ENCODE measurements around the gene REEP3. TPM values are rescaled to one million over a fixed set of nuclear protein-coding genes. Genes with fewer than 3 reads are reported as not detected.
"Not testable (repeated sequence)": the region's sequence is repeated elsewhere in the genome, so short reads cannot be mapped to it uniquely, and the experiment has no call there.

The REEP3 gene
- polyA plus RNA-seq, 10 donors: 15.2 to 21.5 (median 18.2) TPM

DNA sequence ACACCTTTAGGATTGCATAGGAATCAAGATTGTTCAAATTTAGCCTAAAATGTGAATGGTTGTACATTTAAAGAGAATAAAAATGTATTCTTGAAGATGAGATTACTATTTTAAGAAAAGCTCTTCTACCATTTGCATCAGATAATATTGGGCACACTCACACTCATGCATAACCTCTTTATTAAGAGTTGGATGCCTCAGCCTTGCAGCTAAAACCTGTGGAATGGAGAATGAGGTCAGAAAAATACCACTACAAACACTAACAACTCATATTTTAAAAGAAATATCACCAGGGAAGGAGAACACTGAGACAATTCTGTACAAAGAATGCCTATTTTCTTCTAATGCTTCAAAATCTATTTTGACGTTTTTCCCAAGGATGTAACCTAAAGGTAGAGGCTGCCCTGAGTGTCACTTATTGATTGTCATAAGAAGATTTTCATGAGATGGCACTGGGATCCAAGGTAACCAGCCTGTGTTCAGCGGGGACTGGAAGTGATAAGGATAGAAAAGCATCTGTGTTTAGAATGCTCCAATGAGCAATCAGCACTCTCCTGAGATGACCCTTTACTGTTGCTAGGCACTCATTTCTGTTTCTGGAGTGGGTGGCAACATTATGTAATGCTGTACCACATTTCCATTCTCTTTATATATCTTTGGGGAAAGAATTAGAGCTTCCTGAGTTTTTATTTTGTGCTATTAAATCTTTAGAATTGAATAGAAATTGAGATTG lies 26.6 kb downstream of the REEP3 start:
- DNase-seq: no peak

- no peak for DNase-seq
These were observed 27.7 kb downstream of the REEP3 start for GRCh38 chr10:63548860-63549259.

DNA sequence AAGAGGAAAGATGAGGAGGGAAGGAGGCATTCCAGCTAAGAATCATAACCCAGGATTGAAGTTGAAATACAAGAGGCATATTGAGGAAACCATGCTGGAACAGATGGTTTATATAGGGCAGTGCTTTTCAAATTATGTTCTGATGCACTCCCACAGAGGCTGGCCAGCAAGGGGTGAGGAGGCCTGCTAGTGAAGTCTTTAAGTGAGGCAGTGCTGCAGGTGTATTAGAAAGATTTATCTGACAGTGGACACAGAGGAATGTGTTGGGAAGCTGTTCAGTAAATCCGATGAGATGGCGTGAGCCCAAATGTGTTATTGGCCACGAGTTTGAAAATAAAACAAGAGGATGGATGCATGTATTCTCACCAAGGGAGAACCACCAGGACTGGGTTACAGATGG lies 28.6 kb downstream of the REEP3 start:
- no peak for DNase-seq

DNA sequence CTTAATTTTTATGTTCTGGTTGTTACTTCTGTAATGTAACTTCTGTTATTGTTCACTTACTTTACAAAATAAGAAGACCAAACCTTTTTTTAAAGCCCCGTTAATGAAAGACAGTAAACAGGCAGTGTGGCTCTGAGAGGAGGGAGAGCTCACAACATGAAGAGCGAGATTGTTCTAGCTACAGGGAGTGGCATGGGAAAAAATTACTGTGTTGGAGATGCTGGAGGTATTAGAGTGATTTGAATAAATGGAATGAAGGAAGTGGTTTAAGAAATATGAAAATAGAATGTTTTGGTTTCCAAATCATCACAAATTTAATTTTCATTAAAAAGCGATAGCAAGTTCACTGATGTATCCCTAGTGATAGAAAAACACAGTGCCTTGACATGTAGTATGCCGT lies 31.8 kb downstream of the REEP3 start:
- DNase-seq: peak in 1 of 3 donors; percentile 65

DNA sequence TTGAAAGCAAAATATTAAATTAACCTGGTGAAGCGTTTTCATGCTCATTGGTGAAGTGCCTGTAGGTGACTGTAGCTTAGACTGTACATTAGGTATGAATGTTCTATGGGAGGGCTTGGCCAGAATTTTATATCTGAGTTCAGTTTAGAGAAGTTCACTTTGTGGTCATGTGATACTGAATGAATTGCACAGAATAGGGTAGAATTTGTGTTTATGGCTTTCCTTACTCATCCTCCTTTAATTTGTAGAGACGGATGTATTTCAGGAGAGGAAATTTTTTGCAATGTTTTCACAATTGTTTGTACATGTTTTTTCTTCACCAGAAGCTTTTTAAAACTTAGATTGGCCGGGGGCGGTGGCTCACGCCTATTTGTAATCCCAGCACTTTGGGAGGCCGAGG lies 32.3 kb downstream of the REEP3 start:
- DNase-seq: no peak

GRCh38 chr10:63554657-63555056 lies 33.5 kb downstream of the REEP3 start:
- peak in 1 of 3 donors; percentile 80 for DNase-seq

GRCh38 chr10:63555330-63555729 lies 34.1 kb downstream of the REEP3 start:
- DNase-seq: no peak

DNA sequence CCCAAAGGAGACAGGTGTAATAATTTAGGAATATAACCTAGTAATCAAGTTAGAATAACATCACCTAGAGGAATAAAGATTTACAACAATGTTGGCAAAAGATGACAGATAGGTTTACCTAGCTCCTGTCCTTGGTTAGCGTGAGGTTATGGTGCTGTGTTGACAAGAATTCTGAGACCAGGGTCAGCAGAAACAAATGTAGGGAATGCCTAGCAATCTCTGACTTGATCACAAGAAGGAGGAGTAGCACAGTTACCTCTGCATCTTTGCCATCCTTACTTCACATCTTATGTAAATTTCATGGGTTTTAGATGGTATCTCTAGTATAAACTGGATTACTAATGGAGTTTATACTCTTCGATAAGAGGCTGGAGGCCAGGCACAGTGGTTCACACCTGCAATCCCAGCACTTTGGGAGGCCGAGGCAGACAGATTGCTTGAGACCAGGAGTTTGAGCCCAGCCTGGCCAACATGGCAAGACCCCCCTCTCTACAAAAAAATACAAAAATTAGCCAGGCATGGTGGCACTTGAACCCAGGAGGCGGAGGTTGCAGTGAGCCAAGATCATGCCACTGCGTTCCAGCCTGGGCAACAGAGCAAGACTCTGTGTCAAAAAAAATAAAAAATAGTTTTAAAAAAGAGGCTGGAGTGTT lies 37.1 kb downstream of the REEP3 start:
- DNase-seq: no peak

DNA sequence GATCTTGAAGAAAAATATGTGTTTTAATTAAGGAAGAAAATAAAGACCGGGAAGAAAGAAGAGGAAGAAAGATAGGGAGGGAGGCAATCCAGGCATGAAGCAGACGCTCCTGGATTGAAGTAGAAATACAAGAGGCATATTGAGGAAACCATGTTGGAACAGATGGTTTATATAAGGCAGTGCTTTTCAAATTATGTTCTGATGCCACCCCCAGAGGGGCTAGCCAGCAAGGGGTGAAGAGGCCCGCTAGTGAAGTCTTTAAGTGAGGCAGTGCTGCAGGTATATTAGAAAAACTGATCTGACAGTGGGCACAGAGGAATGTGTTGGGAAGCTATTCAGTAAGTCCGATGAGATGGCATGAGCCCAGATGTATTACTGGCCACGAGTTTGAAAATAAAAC lies 40.1 kb downstream of the REEP3 start:
- DNase-seq: no peak

DNA sequence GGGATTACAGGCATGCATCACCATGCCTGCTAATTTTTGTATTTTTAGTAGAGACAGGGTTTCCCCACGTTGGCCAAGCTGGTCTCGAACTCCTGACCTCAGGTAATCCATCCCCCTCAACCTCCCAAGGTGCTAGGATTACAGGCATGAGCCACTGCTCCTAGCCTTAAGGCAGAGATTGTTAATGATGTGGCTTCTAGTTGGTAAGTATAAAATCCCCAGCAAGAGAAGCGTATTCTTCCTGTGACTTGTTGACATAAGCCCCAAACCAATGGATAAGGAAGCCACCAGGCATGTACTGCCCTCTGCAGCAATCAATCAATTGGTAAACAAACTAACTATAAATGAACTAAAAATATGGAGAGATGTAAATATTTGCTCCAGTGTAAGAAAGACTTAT lies 41.2 kb downstream of the REEP3 start:
- no peak for DNase-seq

GRCh38 chr10:63562857-63563256 lies 41.7 kb downstream of the REEP3 start:
- DNase-seq: no peak

- DNase-seq: no peak
These were observed 42.4 kb downstream of the REEP3 start for GRCh38 chr10:63563623-63564022.

DNA sequence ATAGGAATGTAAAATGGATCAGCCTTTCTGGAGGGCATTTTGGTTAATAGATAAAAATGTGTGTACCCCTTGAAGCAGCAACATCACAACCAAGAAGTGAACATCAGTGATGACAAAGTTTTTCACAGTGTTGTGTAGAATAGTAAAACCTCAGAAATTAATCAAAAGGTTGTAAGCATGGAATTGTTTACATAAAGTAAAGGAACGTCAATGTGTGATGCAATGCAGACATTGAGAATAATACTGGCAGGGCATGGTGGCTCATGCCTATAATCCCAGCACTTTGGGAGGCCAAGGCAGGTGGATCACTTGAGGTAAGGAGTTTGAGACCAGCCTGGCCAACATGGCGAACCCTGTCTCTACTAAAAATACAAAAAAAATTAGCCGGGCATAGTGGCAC lies 43.5 kb downstream of the REEP3 start:
- not testable (repeated sequence) for DNase-seq

DNA sequence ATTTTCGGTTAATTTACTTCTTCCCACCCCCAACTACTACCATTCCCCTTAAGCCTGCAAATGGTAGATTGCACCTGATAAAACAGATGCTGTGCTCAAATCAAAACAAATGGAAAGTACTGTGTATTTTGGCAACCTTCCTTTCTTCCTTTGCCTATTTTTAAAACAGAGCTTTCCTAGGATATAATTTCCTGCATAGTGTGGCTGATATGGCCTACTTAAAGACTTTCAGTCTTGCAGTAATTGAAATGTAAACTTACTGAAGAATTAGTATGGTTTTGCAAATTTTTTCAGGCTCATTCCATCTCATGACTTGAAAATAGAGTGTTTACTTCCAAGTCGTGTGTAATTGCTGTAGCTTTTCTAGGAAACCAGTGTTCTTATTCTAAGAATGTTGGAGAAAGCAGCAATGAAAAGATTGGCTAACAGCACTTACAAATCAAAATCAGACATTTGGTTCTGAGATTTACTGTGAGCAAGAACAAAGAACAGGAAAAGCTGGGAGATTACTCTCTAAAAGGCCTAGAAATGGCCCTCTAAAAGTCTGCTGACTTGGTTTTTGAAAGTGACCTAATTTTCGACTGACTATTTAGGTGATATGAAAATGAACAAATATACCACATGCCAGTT lies 52.0 kb downstream of the REEP3 start:
- DNase-seq: peak; percentile 46 to 76 (median 49)

GRCh38 chr10:63574011-63574410 lies 52.8 kb downstream of the REEP3 start:
- no peak for DNase-seq

DNA sequence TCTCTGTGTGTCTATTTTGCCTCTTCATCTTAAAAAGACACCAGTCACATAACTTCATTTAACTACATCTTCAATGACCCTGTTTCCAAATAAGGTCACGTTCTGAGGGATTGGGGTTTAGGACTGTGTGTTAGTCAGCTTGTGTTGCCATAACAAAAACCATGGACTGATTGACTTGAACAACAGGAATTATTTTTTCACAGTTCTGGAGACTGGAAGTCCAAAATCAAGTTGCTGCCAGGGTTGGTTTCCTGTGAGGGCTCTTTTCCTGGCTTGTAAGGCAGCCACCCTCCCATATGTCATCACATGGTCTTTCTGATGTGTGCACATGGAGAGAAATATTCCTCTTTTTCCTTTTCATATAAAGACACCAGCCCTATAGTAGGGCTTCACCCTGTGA lies 55.3 kb downstream of the REEP3 start:
- DNase-seq: no peak

- no peak for DNase-seq
These were observed 57.3 kb downstream of the REEP3 start for GRCh38 chr10:63578501-63578900.

GRCh38 chr10:63579371-63580014 lies 58.3 kb downstream of the REEP3 start:
- peak; percentile 42 to 77 (median 48) for DNase-seq

DNA sequence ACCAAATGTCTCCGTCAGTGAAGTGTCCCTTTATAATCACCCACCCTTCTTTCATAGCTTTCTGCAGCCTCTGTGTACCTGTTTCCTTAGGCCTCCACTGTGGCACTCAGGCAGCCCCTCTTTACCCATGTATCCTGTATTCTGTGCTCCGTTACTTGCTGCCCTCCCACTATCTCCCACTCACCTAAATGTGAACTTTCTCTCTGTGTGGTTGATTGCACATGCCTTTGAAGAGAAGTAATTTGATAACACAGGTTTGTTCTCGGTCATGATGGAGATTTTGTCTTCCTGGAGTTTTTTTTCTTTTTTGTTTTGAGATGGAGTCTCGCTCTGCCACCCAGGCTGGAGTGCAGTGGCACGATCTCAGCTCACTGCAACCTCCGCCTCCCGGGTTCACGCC lies 61.5 kb downstream of the REEP3 start:
- no peak for DNase-seq

- DNase-seq: no peak
These were observed 62.2 kb downstream of the REEP3 start for GRCh38 chr10:63583397-63583796.

- peak in 1 of 3 donors; percentile 30 for DNase-seq
These were observed 62.9 kb downstream of the REEP3 start for GRCh38 chr10:63583909-63584724.

GRCh38 chr10:63584725-63585035 lies 63.5 kb downstream of the REEP3 start:
- DNase-seq: no peak

All from muscle of back (tissue), 11 donors.